Osteoblast (primary cell): Measurements from ENCODE around the gene ABCG1. TPM values are rescaled to one million over a fixed set of nuclear protein-coding genes. Genes with fewer than 3 reads are reported as not detected.
A peak's percentile ranks its signal among the peaks of the same experiment; 100 is the strongest.

ENCODE experiments used
- DNase-seq: peaks from one replicate; pipeline ENCODE4 v3.0.0; 2011; ENCODE audit warnings: low spot score, mixed read lengths; ENCODE audit not compliant: insufficient read length; ENCODE audit errors: missing footprints
- H2AFZ ChIP-seq: 2 replicates; pipeline ENCODE4 v1.6.0; 2011; ENCODE audit warnings: mild to moderate bottlenecking, low read length
- H3K27ac ChIP-seq: 2 replicates; pipeline ENCODE4 v1.5.1; 2011; ENCODE audit warnings: mild to moderate bottlenecking, low read depth, low read length, moderate library complexity
- H3K27me3 ChIP-seq: 2 replicates; pipeline ENCODE4 v1.6.0; 2012; ENCODE audit warnings: mild to moderate bottlenecking, control low read depth, inconsistent platforms, low read length, moderate library complexity; ENCODE audit not compliant: insufficient read depth
- H3K36me3 ChIP-seq: 2 replicates; pipeline ENCODE4 v1.5.1; 2011; ENCODE audit warnings: mild to moderate bottlenecking, low read length, control low read depth, moderate library complexity; ENCODE audit not compliant: insufficient read depth
- H3K4me1 ChIP-seq: 2 replicates; pipeline ENCODE4 v1.5.1; 2011; ENCODE audit warnings: mild to moderate bottlenecking, low read length, control low read depth, moderate library complexity; ENCODE audit not compliant: insufficient read depth
- H3K4me2 ChIP-seq: 2 replicates; pipeline ENCODE4 v1.6.0; 2011; ENCODE audit warnings: mild to moderate bottlenecking, low read length; ENCODE audit not compliant: insufficient read depth
- H3K4me3 ChIP-seq: fragments of 200-600 bp; sonication (generic); 3 replicates; pipeline ENCODE4 v1.5.1; 2012; ENCODE audit warnings: mild to moderate bottlenecking, low read length, inconsistent platforms; ENCODE audit not compliant: insufficient read depth
- H3K79me2 ChIP-seq: 2 replicates; pipeline ENCODE4 v1.6.0; 2012; ENCODE audit warnings: mild to moderate bottlenecking, low read length, control low read depth, inconsistent platforms; ENCODE audit not compliant: insufficient read depth
- H3K9me3 ChIP-seq: 2 replicates; pipeline ENCODE4 v1.5.1; 2011; ENCODE audit warnings: low read depth, low read length, control low read depth
- H4K20me1 ChIP-seq: 2 replicates; pipeline ENCODE4 v1.6.0; 2012; ENCODE audit warnings: mild to moderate bottlenecking, low read length, control low read depth; ENCODE audit not compliant: insufficient read depth
- CTCF ChIP-seq: IDR thresholded peaks from 2 replicates; pipeline ENCODE4 v1.5.1; 2011; ENCODE audit warnings: mild to moderate bottlenecking, low read depth, low read length, moderate library complexity; ENCODE audit errors: extremely low read depth
- total RNA-seq: library from RNA; depleted of rRNA; stranded (reverse); fragments of >200 nt; gene quantifications from 2 replicates; pipeline ENCODE4 v1.2.3, GENCODE V29; 2012

ABCG1 gene
- total RNA-seq, 1 donor: 0.72 TPM

GRCh38 chr21:42276526-42277154 lies 57.7 kb downstream of the ABCG1 start:
- Histone ChIP-seq H3K36me3 (no peaks in the 10 kb centered on the region), H3K27me3 (peaks cover 6% of the 10 kb centered on the region), H3K9me3 (no peaks in the 10 kb centered on the region), H3K4me1 (no peaks in the 10 kb centered on the region), H3K4me2 (no peak overlapping the region), H3K27ac (no peak overlapping the region), H3K4me3 (no peak overlapping the region), H3K79me2 (no peaks in the 10 kb centered on the region), H4K20me1 (no peaks in the 10 kb centered on the region), H2AFZ (no peak overlapping the region)
- no peak for TF ChIP-seq CTCF
- DNase-seq: peak; percentile 67

GRCh38 chr21:42277593-42277992 lies 58.7 kb downstream of the ABCG1 start:
- Histone ChIP-seq H3K27ac (no peak overlapping the region), H2AFZ (no peak overlapping the region), H3K4me3 (no peak overlapping the region), H3K27me3 (peaks cover 6% of the 10 kb centered on the region), H4K20me1 (no peaks in the 10 kb centered on the region), H3K36me3 (no peaks in the 10 kb centered on the region), H3K79me2 (no peaks in the 10 kb centered on the region), H3K9me3 (no peaks in the 10 kb centered on the region), H3K4me1 (no peaks in the 10 kb centered on the region), H3K4me2 (no peak overlapping the region)
- peak; percentile 39 for DNase-seq
- no peak for TF ChIP-seq CTCF

- peak; percentile 85 for DNase-seq
- H3K4me1 ChIP-seq: no peaks in the 10 kb centered on the region
- H3K79me2 ChIP-seq: no peaks in the 10 kb centered on the region
- no peak overlapping the region for H3K4me3 ChIP-seq
- H2AFZ ChIP-seq: no peak overlapping the region
- no peak overlapping the region for H3K27ac ChIP-seq
- H4K20me1 ChIP-seq: no peaks in the 10 kb centered on the region
- no peak overlapping the region for H3K4me2 ChIP-seq
- no peaks in the 10 kb centered on the region for H3K36me3 ChIP-seq
- no peak for TF ChIP-seq CTCF
- H3K9me3 ChIP-seq: no peaks in the 10 kb centered on the region
- peaks cover 6% of the 10 kb centered on the region for H3K27me3 ChIP-seq
Measured at GRCh38 chr21:42278451-42279149, 59.7 kb downstream of the ABCG1 start.

- Histone ChIP-seq H2AFZ (no peak overlapping the region), H3K4me2 (no peak overlapping the region), H3K9me3 (no peaks in the 10 kb centered on the region), H3K27me3 (peaks cover 6% of the 10 kb centered on the region), H3K36me3 (no peaks in the 10 kb centered on the region), H3K4me1 (no peaks in the 10 kb centered on the region), H3K27ac (no peak overlapping the region), H4K20me1 (no peaks in the 10 kb centered on the region), H3K79me2 (no peaks in the 10 kb centered on the region), H3K4me3 (no peak overlapping the region)
- peak; percentile 62 for DNase-seq
- TF ChIP-seq CTCF: no peak
Measured at GRCh38 chr21:42279341-42279871, 60.5 kb downstream of the ABCG1 start.
